ENCODE data around the gene SSC4D. TPM values are rescaled to one million over a fixed set of nuclear protein-coding genes. Genes with fewer than 3 reads are reported as not detected.
A peak's percentile ranks its signal among the peaks of the same experiment; 100 is the strongest.

The SSC4D gene
- total and polyA plus RNA-seq, 9 of the 15 experiments (the other 6 are each of a cell fraction or from before 2014, with no cell fraction given), result 0.06 to 1.1 (median 0.85) TPM; not detected in 1

- TF ChIP-seq, protein P1, sequence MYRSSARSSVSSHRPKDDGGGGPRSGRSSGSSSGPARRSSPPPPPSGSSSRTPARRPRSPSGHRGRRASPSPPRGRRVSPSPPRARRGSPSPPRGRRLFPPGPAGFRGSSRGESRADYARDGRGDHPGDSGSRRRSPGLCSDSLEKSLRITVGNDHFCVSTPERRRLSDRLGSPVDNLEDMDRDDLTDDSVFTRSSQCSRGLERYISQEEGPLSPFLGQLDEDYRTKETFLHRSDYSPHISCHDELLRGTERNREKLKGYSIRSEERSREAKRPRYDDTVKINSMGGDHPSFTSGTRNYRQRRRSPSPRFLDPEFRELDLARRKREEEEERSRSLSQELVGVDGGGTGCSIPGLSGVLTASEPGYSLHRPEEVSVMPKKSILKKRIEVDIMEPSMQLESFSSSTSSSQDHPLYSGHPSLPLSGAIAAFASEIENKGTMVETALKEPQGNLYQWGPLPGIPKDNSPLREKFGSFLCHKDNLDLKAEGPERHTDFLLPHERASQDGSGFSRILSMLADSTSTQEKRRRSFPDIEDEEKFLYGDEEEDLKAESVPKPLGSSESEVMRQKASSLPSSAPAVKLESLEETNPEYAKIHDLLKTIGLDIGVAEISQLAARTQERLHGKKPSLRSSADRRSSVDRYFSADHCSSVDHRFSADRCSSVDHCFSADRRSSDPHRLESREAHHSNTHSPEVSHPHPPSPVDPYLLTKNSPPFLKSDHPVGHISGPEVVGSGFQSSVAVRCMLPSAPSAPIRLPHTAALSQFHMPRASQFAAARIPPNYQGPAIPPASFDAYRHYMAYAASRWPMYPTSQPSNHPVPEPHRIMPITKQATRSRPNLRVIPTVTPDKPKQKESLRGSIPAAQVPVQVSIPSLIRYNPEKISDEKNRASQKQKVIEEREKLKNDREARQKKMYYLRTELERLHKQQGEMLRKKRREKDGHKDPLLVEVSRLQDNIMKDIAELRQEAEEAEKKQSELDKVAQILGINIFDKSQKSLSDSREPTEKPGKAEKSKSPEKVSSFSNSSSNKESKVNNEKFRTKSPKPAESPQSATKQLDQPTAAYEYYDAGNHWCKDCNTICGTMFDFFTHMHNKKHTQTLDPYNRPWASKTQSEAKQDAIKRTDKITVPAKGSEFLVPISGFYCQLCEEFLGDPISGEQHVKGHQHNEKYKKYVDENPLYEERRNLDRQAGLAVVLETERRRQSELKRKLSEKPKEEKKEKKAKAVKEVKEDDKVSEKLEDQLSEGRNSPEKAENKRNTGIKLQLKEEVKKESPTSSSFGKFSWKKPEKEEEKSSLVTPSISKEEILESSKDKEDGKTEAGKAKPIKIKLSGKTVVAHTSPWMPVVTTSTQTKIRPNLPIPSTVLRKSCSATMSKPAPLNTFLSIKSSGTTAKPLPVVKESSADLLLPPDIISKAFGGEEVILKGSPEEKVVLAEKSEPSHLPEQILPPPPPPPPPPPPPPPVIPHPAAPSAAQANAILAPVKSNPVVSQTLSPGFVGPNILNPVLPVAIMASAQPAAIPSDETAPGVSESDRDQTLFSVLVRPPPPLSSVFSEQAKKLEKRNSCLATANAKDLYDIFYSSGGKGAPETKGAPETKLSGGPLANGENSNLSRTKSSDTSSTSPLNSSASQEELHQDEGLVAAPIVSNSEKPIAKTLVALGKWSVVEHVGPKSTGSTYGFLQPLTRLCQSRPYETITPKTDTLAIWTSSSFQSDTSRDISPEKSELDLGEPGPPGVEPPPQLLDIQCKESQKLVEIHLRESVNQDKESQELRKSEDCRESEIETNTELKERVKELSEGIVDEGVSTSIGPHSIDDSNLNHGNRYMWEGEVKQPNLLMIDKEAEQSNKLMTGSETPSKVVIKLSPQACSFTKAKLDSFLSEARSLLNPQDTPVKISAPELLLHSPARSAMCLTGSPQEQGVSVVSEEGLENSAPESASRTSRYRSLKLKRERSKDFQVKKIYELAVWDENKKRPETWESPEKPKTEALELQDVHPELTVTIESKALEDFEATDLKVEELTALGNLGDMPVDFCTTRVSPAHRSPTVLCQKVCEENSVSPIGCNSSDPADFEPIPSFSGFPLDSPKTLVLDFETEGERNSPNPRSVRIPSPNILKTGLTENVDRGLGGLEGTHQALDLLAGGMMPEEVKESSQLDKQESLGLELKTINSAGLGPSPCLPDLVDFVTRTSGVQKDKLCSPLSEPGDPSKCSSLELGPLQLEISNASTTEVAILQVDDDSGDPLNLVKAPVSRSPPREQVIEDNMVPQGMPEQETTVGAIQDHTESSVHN (IDR thresholded peaks at IDR 0.05; ENCODE audit: borderline replicate concordance in 1 of 2, low read depth in 1 of 2), result no peak
- TF ChIP-seq, protein P2, sequence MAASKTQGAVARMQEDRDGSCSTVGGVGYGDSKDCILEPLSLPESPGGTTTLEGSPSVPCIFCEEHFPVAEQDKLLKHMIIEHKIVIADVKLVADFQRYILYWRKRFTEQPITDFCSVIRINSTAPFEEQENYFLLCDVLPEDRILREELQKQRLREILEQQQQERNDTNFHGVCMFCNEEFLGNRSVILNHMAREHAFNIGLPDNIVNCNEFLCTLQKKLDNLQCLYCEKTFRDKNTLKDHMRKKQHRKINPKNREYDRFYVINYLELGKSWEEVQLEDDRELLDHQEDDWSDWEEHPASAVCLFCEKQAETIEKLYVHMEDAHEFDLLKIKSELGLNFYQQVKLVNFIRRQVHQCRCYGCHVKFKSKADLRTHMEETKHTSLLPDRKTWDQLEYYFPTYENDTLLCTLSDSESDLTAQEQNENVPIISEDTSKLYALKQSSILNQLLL (CRISPR knock-in tag; IDR thresholded peaks at IDR 0.05; ENCODE audit: borderline replicate concordance), result no peak
- TF ChIP-seq FUS (optimal IDR thresholded peaks at IDR 0.05; ENCODE audit: low read depth, low read length), result no peak
- no peak for TF ChIP-seq PTRF (tag; IDR thresholded peaks at IDR 0.05)
- no peak for TF ChIP-seq TAF9B (IDR thresholded peaks at IDR 0.05; ENCODE audit: partially characterized antibody)
- no peak for TF ChIP-seq ZKSCAN3 (CRISPR knock-in tag; IDR thresholded peaks at IDR 0.05)
- TF ChIP-seq, protein P3, sequence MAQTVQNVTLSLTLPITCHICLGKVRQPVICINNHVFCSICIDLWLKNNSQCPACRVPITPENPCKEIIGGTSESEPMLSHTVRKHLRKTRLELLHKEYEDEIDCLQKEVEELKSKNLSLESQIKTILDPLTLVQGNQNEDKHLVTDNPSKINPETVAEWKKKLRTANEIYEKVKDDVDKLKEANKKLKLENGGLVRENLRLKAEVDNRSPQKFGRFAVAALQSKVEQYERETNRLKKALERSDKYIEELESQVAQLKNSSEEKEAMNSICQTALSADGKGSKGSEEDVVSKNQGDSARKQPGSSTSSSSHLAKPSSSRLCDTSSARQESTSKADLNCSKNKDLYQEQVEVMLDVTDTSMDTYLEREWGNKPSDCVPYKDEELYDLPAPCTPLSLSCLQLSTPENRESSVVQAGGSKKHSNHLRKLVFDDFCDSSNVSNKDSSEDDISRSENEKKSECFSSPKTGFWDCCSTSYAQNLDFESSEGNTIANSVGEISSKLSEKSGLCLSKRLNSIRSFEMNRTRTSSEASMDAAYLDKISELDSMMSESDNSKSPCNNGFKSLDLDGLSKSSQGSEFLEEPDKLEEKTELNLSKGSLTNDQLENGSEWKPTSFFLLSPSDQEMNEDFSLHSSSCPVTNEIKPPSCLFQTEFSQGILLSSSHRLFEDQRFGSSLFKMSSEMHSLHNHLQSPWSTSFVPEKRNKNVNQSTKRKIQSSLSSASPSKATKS (CRISPR knock-in tag; IDR thresholded peaks at IDR 0.05), result no peak
- no peak for TF ChIP-seq NR4A1 (CRISPR knock-in tag; IDR thresholded peaks at IDR 0.05)
- no peak for TF ChIP-seq NR4A1 (tag; IDR thresholded peaks at IDR 0.05)
- TF ChIP-seq MAFG (tag; conservative IDR thresholded peaks at IDR 0.05), result 0 out of 2 replicates have a peak, but pooled peaks have one; percentile 18
- TF ChIP-seq RCOR1 (IDR thresholded peaks at IDR 0.05; ENCODE audit: borderline replicate concordance in 1 of 2, low read depth in 2 of 2, low read length in 2 of 2), result peak; percentile 76 to 98; a peak in 3 of 4 replicates
- TF ChIP-seq ESRRA (IDR thresholded peaks at IDR 0.05; ENCODE audit: borderline replicate concordance, low read depth), result no peak
- TF ChIP-seq ZNF165 (CRISPR knock-in tag; IDR thresholded peaks at IDR 0.05; ENCODE audit: borderline replicate concordance), result no peak
- no peak for TF ChIP-seq PCBP2 (IDR thresholded peaks at IDR 0.05; ENCODE audit: low read depth, low read length, poor library complexity, severe bottlenecking)
These were observed 26.2 kb downstream of the SSC4D start (continued) for GRCh38 chr7:76383089-76383944.

Measured in K562 (cell line).